GM08714 (cell line): ENCODE results near the gene SIX3.

ENCODE experiments used
- H3K4me3 ChIP-seq: fragments of 200-500 bp; sonication (Bioruptor generic); 2 replicates; pipeline ENCODE4 v1.5.1; 2014; ENCODE audit warnings: mild to moderate bottlenecking, low read length, inconsistent platforms
- ZNF274 ChIP-seq: IDR thresholded peaks from 2 replicates; pipeline ENCODE4 v1.6.1; 2012; ENCODE audit warnings: mild to moderate bottlenecking, low read depth, low read length

The SIX3 gene

DNA sequence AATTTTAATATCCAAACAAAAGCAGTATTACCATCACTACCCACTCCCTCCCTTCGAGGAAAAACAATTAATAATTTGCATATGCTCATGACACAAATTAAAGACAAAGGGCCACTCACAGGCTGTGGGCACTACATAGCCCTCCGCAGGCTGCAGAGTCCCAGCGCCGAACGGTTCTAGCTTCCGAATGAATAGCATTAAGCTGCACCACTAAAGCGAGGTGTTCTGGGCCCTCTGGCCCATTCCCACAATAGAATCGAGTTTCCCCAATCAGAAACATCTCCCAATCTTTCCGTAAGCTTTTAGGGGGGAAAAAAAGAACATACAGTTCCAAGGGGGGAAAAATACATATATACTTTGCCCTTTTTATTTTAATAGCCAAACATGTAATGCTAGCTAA lies 14.5 kb upstream of the SIX3 start:
- H3K4me3 ChIP-seq, result no peak overlapping the region
- no peak for TF ChIP-seq ZNF274

DNA sequence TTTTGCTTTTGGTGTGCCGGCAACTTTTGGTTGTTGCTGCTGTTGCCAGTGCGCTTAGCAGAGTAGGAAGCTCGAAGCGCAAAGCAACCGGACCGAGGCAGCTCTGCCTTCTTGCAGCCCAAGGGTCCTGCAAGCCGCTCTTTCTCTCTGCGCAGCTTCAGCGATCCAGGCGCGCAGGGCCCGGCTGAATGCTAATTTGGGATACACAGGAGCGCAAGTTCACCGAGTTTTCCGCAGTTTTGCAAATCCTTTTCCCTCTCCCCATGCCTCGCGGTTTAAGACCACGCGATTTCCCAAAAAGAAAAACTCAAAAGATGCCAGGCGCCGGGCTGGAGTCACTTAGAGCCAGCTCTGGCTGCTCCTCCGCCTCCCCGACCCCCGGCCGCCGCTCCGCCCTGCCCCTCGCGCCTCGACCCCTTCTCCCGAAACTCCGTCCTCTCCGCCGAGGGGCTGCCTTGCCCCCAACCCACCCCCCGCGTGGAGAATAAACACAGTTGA lies 13.5 kb upstream of the SIX3 start:
- H3K4me3 ChIP-seq, result no peak overlapping the region
- TF ChIP-seq ZNF274, result no peak

DNA sequence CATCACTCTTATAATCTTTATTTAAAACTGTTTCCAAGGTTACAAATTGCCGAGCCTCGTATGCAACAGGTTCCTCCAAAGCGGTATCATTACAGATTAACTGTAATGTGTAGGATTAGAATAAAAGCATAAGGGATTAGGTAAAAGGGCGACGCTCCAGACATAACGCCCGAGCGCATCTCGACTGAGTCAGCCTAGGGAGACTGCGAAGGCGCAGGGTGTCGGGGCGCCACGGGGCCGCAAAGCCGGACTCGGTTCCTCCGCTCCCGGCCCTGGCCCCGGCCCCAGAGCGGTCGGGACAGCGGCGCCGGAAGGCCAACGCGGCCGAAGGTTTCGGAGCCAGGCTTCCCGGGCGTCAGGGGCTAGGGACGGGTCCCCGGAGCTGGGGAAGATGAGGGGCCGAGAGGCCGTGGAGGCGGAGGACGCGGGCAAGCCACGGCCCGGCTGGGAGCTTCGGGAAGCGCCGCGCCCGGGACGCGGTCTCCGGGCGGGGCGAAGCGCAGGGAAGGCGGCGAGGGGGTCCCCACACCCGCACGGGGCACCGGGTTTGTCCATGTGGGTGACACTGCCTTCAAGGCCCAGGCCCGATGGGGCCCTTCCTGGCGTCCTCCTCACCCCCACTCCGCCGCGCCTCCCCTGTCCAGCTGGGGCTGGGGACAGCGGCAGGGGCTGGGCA lies 12.9 kb upstream of the SIX3 start:
- H3K4me3 ChIP-seq, result no peak overlapping the region
- TF ChIP-seq ZNF274, result no peak

DNA sequence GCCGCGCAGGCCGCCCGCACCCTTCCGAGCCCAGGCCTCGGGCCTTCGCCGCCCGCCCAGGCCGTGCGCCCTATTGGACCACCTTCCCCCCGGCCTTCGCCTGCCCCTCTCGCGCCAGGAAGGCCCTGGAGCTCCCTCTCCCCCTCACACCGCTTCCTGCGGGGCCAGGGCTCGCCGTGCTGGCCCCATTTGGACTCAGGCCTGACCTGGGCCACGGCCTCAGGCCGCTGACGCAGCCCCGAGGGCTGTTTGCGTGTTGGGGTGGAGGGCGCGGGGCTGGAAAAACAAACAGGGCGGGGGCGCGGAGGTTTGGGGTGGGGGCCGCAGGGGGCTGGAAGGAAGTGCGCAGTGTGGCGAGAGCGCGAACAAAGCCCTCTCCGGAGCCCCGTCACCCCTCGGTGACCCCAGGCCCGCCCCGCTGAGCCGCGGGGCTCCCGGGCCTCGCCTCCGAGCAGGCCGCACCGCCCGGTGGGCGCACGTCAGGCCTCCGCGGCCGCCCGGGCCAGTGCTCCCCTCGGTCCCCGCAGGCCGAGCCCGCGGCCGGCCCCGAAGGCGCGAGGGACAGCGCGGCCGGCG lies 12.3 kb upstream of the SIX3 start:
- no peak overlapping the region for H3K4me3 ChIP-seq
- TF ChIP-seq ZNF274, result no peak

DNA sequence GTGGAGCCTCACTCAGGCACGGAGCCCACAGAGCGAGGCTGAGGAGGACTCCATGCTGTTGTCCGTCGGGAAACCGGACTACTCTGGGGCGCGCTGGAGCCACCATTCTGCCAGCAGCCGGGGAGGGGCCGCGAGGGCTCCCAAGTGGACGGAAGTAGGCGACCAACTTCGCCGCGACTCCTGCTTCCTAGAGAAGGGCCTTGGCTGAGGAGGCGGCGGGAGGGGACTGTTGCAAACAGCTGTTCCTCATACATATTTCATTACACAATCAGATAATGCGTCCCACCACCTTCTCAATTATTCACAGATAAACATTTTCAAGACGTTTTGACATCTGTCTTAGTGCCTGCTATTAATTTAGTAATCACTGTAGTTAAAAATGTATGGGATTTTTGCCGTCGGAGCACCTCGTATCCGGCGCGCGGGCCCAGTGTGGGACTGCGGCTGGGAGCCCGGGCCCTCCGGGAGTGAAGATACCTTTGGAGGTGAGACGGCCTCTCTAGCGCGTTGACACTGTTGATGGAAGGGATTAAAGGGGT lies 11.7 kb upstream of the SIX3 start:
- no peak overlapping the region for H3K4me3 ChIP-seq
- TF ChIP-seq ZNF274, result no peak

DNA sequence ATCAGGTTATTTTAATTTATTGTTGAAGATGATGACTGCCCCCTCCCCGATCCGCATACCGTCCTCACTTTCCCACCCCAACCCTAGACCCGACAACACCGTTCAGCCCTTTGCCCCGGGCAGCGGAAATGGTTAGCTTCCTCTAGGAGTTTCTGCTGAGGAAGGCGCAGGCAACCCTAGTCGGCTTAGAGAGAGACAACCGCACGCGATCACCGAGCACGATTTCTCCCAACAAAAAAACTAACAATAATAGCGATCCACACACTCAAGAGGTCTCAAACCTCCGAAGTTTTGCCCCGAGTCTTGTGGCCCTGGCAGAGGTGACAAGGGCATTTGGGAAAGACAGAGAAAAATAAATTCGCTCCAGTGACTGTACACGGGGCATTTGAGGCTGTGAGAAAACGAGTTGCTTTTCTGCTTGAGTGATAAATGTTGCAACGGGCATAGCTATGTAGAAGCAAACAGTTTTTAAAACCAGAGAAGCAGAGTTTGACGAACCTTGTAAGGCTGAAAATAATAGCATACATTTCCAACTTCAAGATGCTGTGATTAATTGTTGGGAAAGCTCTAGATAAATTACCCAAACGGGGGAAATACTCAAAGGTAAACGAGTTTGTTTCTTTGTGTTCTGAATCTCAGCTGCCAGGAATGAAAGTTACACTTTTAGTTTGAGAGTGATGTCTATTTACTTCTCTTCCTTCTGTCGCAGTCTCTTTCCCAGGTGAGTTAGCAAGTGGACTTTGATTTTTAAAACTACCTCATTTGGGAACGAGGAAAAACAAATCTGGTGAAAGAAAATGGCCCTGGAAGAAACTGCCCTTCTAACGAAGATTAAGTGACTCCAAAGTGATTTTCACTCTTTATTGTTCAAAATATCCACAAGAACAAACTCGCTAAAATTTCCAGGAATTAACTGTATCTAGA lies 11.0 kb upstream of the SIX3 start:
- TF ChIP-seq ZNF274, result no peak
- no peak overlapping the region; the same call in 1 of the 2 replicates for H3K4me3 ChIP-seq

DNA sequence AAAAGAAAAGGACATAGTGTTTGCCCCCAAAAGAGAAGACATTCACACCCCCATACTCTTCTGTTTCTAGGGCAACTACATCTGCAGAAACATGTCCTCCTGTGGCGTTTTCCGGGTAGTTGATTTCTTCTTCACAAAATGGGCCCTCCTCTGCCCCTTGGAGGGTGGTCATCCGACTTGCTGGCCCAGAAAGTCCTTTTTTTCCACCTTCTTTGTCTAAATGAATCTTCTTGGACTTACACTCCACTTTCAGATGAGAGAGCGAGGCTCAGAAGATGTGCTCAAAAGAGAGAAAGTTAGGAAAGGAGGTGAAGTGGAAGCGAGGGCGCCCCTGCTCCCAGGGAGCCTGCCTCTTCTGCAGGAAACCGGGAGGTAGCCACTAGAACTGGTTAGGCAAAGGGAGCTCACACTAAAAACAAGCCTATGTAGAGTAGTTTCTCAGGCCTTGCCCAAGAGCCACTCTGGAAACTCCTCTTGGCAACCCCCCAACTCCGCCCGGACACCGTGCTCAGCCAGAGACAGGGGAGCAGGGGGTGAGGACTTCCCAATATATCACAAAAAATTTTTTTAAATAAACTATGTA lies 10.2 kb upstream of the SIX3 start:
- H3K4me3 ChIP-seq, result no peak overlapping the region
- no peak for TF ChIP-seq ZNF274

DNA sequence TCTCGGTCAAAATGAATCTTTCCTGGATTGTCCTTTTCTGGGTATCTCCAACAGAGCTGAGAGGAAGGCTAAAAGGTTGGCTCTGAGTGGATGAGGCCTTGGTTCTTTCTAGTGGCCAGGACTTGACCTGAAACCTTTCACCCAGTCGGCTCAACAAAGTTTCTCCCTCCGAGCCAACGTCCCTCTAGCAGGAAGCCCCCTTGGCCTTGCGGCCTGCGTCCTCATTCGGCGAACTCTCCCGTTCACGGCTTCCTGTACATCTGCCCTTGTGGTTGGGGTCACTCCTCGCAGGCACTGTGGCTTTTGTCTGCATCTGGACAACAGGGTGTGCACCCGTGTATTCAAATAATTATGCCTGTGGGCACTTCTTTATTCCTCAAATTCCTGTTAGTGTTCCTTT lies 9.4 kb upstream of the SIX3 start:
- TF ChIP-seq ZNF274, result no peak
- no peak overlapping the region for H3K4me3 ChIP-seq

DNA sequence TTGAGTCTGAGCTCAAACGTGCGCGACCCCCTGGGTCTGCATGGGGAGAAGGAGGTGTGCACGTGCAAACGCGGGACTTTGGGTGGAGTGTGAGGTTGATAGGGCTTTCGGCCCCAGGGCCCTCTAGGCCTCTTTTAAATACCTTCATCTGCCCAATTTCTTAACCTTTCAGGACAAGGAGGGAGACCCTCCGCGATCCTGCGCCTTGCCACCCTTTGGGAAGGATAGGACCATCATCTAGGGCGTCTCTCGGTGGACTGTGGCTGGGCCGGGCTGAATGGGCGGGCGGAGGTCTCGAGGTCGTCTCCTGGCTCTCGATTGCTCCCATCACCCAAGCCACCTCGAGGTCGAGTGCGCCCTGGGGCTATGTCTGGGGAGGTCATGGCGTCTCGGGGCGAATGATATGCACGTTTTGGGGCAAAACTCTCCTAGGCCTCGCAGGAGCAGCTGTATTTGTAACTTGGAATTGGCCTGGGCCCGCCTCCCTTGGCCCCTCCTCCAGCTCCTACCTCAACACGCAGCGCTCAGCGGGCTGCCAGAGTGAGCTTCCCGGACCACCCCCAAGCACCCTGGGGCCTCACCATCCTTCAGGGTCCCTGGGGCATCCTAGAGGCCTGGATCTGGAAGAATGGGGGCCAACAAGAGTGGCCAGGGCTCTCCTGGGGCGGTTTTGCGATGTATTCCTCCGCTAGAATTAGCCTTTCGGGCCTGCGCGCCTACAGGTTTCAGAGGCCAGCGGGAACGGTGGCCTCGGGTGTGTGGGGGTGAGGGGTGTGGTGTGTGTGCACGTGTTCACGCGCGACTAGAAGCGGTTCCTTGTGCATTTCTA lies 8.7 kb upstream of the SIX3 start:
- TF ChIP-seq ZNF274, result no peak
- H3K4me3 ChIP-seq, result no peak overlapping the region

DNA sequence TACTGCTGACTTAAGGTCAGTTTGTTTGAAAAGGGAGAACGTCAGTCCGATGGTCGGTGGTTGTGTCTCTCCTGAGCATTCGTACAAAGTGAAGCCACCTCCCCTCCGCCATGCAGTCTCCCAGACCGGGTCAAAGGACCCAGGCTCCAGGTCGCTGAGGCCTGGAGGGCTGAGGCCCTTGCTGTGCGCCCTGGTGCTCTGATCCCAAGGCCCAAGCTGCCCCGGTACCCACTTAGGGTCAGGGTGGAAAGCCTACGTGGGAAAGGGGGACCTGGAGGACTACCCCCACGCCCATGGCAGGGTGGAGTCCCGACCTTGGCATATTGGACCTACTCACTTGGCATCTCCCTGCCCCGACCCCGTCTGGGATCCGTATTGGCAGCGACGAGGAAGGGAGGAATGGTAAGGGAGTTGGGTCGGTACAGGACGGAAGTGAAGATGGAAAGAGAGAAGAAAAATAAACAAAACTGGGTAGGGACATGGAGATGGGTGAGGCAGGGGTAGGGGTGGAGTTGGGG lies 8.0 kb upstream of the SIX3 start:
- TF ChIP-seq ZNF274, result no peak
- no peak overlapping the region for H3K4me3 ChIP-seq

DNA sequence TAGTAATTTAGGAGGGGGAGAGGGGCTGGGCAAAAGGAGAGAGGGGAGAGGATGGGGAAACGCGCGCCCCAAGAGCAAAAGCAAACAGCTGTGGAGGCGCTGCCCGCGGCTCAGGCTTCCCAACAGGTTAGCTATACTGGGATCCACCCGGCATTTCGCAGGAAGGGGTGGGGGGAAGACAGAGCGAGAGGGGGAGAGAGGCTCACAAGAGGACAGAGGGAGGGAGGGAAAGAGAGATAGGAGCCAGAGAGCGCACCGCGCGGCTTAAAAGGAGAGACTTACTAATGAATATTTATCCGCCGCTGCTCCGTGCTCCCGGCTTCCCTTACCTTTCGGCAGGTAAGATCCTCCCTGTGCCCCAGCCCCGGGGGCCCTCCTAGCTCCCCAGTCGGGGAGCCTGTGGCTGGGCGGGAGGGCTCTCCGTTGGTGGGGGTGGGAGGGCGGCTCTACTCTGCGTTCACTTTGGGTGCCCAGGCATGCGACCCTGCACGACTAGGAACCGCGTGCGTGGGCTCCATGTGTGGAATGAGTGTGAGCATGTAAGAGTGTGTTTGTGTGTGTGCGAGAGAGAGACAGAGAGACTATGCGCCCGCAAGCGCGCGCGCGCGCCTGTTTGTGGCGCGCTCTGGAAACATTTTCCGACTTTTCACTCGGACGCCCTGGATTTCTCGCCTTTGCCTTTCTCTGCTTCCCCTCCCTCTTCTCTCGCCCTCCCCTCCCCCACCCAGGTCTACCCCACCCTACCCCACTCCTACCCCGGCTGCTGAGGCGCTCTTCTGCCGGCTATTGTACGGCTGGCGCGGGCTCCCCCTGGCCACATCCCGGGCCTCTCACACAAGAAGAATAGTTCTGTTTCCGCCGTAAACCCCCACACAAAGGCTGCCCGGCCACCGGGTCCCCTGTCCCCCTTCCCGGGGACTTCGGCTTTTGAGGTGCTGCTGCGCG lies 7.2 kb upstream of the SIX3 start:
- no peak for TF ChIP-seq ZNF274
- peak overlapping the region; percentile 11 for H3K4me3 ChIP-seq
